Measurements from ENCODE around the gene HIPK4.
"Not testable (repeated sequence)": the region's sequence is repeated elsewhere in the genome, so short reads cannot be mapped to it uniquely, and the experiment has no call there.

Gene HIPK4

DNA sequence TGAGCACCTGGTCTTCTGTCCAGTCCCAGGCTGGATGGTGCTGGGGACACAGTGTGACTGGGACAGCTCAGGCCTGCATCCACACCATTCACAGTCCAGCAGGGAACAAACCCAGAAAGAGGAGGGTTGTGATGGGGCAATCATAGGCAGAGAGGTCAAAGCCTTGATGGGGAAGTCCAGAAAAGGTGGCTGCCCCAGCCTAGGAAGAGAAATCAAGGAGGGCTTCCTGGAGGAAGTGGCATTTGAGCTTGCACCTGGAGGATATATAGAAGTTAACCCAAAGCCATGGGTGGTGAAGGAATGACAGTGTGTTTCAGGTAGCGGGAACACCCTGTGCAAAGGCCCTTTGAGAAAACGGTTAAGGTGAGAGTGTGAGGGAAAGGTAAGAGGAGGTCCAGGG, 25.8 kb upstream of the HIPK4 start:
- no peak overlapping the region for H2AFZ ChIP-seq (ENCODE audit: low read length, unreplicated experiment)
- no peak overlapping the region for H3K27ac ChIP-seq (ENCODE audit: low read depth, low read length)
- H3K79me2 ChIP-seq (ENCODE audit: control insufficient read depth, insufficient read depth, low read length, unreplicated experiment) = no peaks in the 10 kb centered on the region
- H3K27me3 ChIP-seq (ENCODE audit: insufficient read depth, low read length) = no peaks in the 10 kb centered on the region
- H3K4me3 ChIP-seq (ENCODE audit: low read depth, low read length) = no peak overlapping the region
- H3K4me1 ChIP-seq (ENCODE audit: control insufficient read depth, insufficient read depth, low read length, unreplicated experiment) = no peaks in the 10 kb centered on the region
- H3K36me3 ChIP-seq (ENCODE audit: insufficient read depth, low read length) = no peaks in the 10 kb centered on the region

DNA sequence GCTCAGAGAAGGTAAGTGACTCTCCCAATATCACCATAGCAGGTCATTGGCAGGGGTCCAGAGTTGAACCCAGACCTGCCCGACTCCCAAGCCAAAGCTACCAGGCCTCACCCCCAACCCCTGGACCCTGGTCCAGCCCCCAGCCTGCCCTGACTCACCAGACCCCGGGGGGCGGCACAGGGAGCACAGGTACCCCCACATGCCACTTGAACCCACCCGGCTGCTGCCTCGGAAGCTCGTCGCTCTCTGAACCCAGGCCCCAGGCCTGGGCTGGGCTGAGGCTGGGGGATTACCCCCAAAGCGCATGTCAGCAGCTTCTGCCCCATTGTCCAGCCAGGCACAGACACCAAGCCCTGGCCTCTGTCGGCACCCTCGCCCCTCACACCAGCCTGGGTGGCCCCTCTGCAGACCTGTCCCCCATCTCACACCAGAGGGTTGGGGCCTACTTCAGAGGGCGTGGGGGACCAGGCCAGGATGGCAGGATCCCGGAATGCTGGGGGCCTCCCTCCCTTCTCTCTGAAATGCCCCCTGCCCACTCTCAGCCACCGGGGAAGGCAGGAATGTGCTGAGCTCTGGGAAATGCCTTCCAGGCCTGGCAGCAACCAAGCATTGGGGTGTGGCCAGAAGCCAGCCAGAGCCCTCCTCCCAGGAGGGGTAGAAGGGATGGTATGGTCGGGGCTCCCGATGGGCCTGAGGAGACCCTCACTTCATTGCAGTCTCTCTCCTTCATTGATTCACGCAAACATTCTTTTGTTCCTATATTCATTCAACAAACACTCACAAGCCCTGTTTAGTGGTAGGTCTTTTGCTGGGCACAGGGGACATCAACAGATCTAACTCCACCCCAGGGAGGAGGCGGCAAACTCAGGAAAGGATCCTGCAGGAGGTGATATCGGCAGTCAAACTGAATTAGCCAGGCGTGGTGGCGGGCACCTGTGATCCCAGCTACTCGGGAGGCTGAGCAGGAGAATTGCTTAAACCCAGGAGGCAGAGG, 24.9 kb upstream of the HIPK4 start:
- Histone ChIP-seq H3K4me1 (ENCODE audit: control insufficient read depth, insufficient read depth, low read length, unreplicated experiment) (no peaks in the 10 kb centered on the region), H3K27me3 (ENCODE audit: insufficient read depth, low read length) (no peaks in the 10 kb centered on the region), H3K79me2 (ENCODE audit: control insufficient read depth, insufficient read depth, low read length, unreplicated experiment) (no peaks in the 10 kb centered on the region), H3K4me3 (ENCODE audit: low read depth, low read length) (no peak overlapping the region), H3K27ac (ENCODE audit: low read depth, low read length) (no peak overlapping the region), H2AFZ (ENCODE audit: low read length, unreplicated experiment) (no peak overlapping the region), H3K36me3 (ENCODE audit: insufficient read depth, low read length) (no peaks in the 10 kb centered on the region)

DNA sequence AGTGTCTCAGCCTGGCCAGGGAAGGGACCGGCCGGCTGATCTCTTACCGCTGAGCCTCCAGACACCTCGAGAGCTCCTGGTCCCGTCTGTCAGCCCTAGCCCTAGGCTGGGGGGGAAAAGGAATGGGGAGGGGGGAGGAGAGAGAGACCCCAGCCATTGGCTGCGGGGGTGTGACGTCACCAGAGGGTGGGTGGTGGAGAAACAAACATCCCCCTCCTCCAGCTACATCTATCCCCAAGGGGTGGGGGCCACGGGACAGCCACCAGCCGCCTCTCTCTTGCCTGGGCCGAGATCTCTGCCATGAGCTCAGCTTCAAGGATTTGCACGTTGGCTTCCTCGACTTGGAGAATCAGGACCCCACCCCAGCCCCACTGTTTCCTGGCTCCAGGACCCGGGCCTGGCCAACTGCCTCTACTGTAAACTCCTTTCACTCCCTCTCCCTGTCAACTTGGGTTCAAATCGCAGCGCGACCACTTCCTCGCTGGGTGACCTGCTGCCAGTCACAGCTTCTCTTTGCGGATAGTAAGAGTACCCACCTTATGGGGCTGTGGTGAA, 23.4 kb upstream of the HIPK4 start, which contains the start of gene PRX:
TSS of gene PRX (minus strand) at position 88 of the 555 bp plus-strand sequence. CDS start 5,446 bp downstream, outside the sequence.
- Histone ChIP-seq H3K4me3 (ENCODE audit: low read depth, low read length) (no peak within 1 kb of the TSS), H3K79me2 (ENCODE audit: control insufficient read depth, insufficient read depth, low read length, unreplicated experiment) (no peaks in the 10 kb centered on the region), H3K27ac (ENCODE audit: low read depth, low read length) (no peak within 1 kb of the TSS), H3K36me3 (ENCODE audit: insufficient read depth, low read length) (no peaks in the 10 kb centered on the region), H2AFZ (ENCODE audit: low read length, unreplicated experiment) (no peak within 1 kb of the TSS), H3K4me1 (ENCODE audit: control insufficient read depth, insufficient read depth, low read length, unreplicated experiment) (no peaks in the 10 kb centered on the region), H3K27me3 (ENCODE audit: insufficient read depth, low read length) (no peaks in the 10 kb centered on the region)

DNA sequence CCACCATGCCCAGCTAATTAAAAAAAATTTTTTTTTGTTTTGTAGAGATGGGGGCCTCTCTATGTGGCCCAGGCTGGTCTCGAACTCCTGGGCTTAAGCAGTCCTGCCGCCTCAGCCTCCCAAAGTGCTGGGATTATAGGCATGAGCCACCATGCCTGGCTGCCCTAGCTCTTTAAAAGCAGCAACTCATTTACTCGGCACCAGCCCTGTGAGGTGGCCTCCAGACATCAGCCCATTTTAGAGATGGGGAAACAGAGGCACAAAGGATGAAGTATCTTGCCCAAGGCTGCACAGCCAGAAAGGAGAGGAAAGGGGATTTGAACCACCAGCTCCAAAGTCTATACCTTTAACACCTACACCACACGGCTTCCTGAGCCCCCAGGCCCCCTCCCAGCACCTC, 22.9 kb upstream of the HIPK4 start:
- no peak overlapping the region for H3K27ac ChIP-seq (ENCODE audit: low read depth, low read length)
- no peaks in the 10 kb centered on the region for H3K27me3 ChIP-seq (ENCODE audit: insufficient read depth, low read length)
- no peak overlapping the region for H2AFZ ChIP-seq (ENCODE audit: low read length, unreplicated experiment)
- no peaks in the 10 kb centered on the region for H3K79me2 ChIP-seq (ENCODE audit: control insufficient read depth, insufficient read depth, low read length, unreplicated experiment)
- no peaks in the 10 kb centered on the region for H3K4me1 ChIP-seq (ENCODE audit: control insufficient read depth, insufficient read depth, low read length, unreplicated experiment)
- H3K4me3 ChIP-seq (ENCODE audit: low read depth, low read length) = no peak overlapping the region
- no peaks in the 10 kb centered on the region for H3K36me3 ChIP-seq (ENCODE audit: insufficient read depth, low read length)

DNA sequence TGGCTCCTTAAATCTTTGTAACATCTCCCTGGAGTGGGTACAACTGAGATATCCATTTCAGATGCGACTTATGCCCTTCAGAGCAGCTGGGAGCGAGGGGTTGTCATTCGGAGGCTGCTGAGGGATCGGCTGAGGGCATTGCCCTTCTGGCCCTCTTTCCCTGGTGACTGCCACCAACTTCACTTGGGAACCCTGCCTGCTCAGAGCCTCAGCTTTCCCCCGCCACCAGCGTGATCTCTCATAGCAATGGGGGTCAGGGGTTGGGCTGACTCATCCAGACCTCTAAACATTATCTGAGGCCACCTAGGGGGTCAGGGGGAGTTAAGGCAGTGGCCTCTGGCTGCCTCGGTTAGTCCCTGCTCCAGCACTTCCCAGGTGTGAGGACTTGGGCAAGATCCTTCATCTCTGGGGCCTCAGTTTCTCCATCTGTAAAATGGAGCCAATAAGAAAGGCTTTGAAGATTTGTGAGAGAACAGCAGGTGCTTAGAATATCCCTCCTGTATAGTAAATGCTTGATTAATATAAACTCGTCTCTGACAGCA, 22.0 kb upstream of the HIPK4 start:
- no peaks in the 10 kb centered on the region for H3K4me1 ChIP-seq (ENCODE audit: control insufficient read depth, insufficient read depth, low read length, unreplicated experiment)
- H2AFZ ChIP-seq (ENCODE audit: low read length, unreplicated experiment) = no peak overlapping the region
- H3K27ac ChIP-seq (ENCODE audit: low read depth, low read length) = no peak overlapping the region
- no peak overlapping the region for H3K4me3 ChIP-seq (ENCODE audit: low read depth, low read length)
- H3K27me3 ChIP-seq (ENCODE audit: insufficient read depth, low read length) = no peaks in the 10 kb centered on the region
- H3K36me3 ChIP-seq (ENCODE audit: insufficient read depth, low read length) = no peaks in the 10 kb centered on the region
- no peaks in the 10 kb centered on the region for H3K79me2 ChIP-seq (ENCODE audit: control insufficient read depth, insufficient read depth, low read length, unreplicated experiment)

DNA sequence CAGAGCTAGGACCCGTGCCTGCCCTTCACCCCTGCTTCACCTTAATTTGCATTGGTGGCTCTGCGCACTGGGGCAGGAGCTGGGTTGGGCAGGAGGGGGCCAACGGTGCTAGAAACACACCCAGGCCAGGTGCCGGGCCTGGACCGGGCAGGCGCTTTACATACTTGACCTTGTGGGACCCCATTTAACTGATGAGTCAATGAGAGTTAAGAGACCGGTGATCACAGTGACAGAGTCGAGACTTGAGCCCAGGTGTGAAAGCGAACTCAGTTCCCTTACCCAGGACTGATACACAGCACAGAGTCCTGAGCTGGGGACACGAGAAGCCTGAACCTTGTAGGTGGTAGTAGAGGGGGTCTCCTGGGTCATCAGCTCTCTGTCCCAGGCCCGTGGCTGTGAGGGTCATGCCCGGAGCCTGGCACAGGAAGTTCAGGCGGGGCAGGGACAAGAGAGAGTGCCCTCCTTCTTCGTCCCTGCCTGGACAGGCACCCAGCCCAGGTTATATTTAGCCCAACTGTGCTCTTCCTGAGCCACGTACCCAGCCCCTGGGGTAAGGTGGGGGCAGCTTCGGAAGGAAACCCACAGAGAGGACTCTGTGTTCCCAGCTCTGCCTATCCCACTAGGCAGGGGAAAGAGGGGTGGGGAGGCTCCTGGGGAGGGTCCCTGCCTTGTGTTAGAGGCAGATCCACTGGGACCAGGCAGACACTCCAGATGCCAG, 21.3 kb upstream of the HIPK4 start:
- no peak overlapping the region for H2AFZ ChIP-seq (ENCODE audit: low read length, unreplicated experiment)
- H3K27me3 ChIP-seq (ENCODE audit: insufficient read depth, low read length) = no peaks in the 10 kb centered on the region
- no peak overlapping the region for H3K27ac ChIP-seq (ENCODE audit: low read depth, low read length)
- no peak overlapping the region for H3K4me3 ChIP-seq (ENCODE audit: low read depth, low read length)
- no peaks in the 10 kb centered on the region for H3K36me3 ChIP-seq (ENCODE audit: insufficient read depth, low read length)
- no peaks in the 10 kb centered on the region for H3K79me2 ChIP-seq (ENCODE audit: control insufficient read depth, insufficient read depth, low read length, unreplicated experiment)
- no peaks in the 10 kb centered on the region for H3K4me1 ChIP-seq (ENCODE audit: control insufficient read depth, insufficient read depth, low read length, unreplicated experiment)

DNA sequence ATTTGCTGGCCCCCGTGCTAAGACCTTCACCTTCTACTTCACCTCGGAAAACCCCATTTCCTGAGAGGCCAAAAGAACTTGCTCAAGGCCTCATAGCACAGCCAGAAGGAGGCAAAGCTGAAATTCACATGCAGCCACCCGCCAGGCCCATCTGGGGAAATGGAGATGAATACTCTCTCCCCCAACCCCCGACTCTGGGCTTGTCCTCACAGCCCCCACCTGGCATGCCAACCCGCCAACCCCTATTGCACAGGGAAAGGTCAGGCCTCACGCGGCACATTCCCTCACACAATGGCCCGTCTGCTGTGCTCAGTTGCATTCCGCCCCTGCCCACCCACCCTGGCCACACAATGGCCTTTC, 20.0 kb upstream of the HIPK4 start:
- Histone ChIP-seq H3K4me3 (ENCODE audit: low read depth, low read length) (no peak overlapping the region), H3K79me2 (ENCODE audit: control insufficient read depth, insufficient read depth, low read length, unreplicated experiment) (no peaks in the 10 kb centered on the region), H2AFZ (ENCODE audit: low read length, unreplicated experiment) (no peak overlapping the region), H3K27me3 (ENCODE audit: insufficient read depth, low read length) (no peaks in the 10 kb centered on the region), H3K36me3 (ENCODE audit: insufficient read depth, low read length) (no peaks in the 10 kb centered on the region), H3K4me1 (ENCODE audit: control insufficient read depth, insufficient read depth, low read length, unreplicated experiment) (no peaks in the 10 kb centered on the region), H3K27ac (ENCODE audit: low read depth, low read length) (no peak overlapping the region)

DNA sequence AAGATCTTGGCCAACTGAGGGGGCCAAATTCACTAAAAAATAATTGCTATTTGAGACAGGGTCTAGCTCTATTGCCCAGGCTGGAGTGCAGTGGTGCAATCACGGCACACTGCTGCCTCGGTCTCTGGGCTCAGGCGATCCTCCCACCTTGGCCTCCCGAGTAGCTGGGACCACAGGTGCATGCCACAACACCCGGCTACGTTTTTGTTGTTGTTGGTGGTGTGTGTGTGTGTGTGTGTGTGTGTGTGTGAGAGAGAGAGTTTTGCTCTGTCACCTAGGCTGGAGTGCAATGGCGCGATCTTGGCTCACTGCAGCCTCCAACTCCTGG, 18.6 kb upstream of the HIPK4 start:
- not testable (repeated sequence) for H3K27ac ChIP-seq (ENCODE audit: low read depth, low read length); H2AFZ ChIP-seq (ENCODE audit: low read length, unreplicated experiment); H3K27me3 ChIP-seq (ENCODE audit: insufficient read depth, low read length); H3K4me3 ChIP-seq (ENCODE audit: low read depth, low read length); H3K79me2 ChIP-seq (ENCODE audit: control insufficient read depth, insufficient read depth, low read length, unreplicated experiment); H3K4me1 ChIP-seq (ENCODE audit: control insufficient read depth, insufficient read depth, low read length, unreplicated experiment); H3K36me3 ChIP-seq (ENCODE audit: insufficient read depth, low read length)

DNA sequence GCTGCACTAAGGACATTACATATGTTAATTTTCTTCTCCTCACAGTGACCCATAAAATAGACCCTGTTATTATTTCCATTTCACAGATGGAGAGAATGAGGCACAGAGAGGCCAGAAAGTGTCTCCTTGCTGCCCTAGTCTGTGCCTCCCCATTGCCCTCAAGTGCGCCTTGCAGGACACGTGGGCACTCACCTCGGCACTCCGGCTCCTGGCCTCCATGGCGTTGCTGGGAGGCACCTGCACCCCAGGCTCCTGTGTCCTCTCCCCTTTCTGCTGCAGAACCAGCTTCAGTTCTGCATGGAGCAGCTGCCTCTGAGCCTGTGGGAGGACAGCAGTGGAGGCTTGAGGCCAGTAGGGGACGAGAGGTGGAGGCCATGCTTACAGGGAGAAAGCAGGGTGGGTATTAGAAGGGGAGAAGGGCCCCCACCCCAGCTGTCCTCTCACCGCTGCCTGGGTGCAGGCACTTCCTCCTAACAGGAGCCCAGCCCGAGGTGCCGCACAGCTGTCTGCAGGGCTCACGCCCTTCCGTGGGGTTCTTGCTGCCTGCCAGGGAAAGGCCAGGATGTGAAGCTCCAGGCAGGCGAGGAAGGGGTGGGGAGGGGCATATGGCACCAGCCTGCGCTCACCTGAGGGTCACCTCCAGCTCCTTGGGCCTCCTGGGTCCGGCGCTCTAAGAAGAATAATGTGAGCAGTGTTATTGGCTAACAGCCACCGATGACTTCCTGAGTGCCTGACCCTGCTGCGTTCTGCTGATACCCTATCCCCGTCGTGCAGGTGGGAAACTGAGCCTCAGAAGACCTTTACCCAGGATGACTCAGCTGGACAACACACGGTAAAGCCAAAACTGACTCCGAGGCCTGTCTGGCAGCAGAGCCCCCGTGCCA, 18.0 kb upstream of the HIPK4 start:
- H3K79me2 ChIP-seq (ENCODE audit: control insufficient read depth, insufficient read depth, low read length, unreplicated experiment) = no peaks in the 10 kb centered on the region
- H3K27me3 ChIP-seq (ENCODE audit: insufficient read depth, low read length) = no peaks in the 10 kb centered on the region
- no peak overlapping the region for H2AFZ ChIP-seq (ENCODE audit: low read length, unreplicated experiment)
- H3K4me3 ChIP-seq (ENCODE audit: low read depth, low read length) = no peak overlapping the region
- H3K4me1 ChIP-seq (ENCODE audit: control insufficient read depth, insufficient read depth, low read length, unreplicated experiment) = no peaks in the 10 kb centered on the region
- H3K36me3 ChIP-seq (ENCODE audit: insufficient read depth, low read length) = no peaks in the 10 kb centered on the region
- no peak overlapping the region for H3K27ac ChIP-seq (ENCODE audit: low read depth, low read length)

Measured in ACC112 (cell line).